Thyroid gland (tissue), 4 donors: ENCODE data around the gene CACYBP.

Source experiments
- CTCF ChIP-seq, 6 experiments: fragments of 200-600 bp in 3 of 6; fragments of 450-650 bp in 3 of 6; sonication (generic) in 3 of 6; IDR thresholded peaks; one replicate each; pipeline ENCODE4 v1.5.1; 2016 to 2019; ENCODE audit warnings: antibody characterized with exemption in 6 of 6, mild to moderate bottlenecking in 2 of 6, inconsistent platforms in 1 of 6, moderate library complexity in 1 of 6
- POLR2A ChIP-seq, 2 donors: fragments of 450-650 bp; IDR thresholded peaks; one replicate each; pipeline ENCODE4 v1.6.1; 2017; ENCODE audit warnings: antibody characterized with exemption in 2 of 2, mild to moderate bottlenecking in 2 of 2, moderate library complexity in 1 of 2

DNA sequence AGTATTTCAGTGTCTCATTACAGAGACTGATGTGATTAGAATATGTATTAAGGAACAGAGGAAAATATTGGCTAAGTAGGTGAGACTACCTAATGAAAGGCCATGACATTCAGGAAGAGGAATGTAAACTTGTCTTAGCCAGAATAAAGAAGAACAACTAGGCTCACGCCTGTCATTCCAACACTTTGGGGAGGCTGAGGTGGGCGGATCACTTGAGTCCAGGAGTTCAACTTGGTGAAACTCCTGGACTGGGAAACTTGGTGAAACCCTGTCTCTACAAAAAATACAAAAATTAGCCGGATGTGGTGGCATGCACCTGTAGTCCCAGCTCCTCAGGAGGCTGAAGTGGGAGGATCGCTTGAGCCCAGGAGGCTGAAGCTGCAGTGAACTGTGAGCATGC, 14.8 kb upstream of the CACYBP start:
- TF ChIP-seq POLR2A (IDR thresholded peaks at IDR 0.05) = no peak
- TF ChIP-seq CTCF (IDR thresholded peaks at IDR 0.05) = no peak
